ENCODE results near the gene CEP350.

The CEP350 gene

DNA sequence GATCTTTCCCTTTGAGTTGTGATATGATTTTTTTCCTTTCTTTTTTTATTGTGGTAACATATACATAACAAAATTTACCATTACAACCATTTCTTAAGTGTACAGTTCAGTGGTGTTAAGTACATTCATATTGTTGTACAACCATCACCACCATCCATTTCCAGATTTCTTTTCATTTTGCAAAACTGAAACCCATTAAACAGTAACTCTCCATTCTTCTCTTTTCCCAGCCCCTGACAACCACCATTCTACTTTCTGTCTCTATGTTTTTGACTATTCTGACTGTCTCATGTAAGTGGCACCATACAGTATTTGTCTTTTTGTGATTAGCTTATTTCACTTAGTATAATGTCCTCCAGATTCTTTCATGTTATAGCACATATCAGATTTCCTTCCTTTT, 30.3 kb downstream of the CEP350 start:
- TF ChIP-seq, protein P1, sequence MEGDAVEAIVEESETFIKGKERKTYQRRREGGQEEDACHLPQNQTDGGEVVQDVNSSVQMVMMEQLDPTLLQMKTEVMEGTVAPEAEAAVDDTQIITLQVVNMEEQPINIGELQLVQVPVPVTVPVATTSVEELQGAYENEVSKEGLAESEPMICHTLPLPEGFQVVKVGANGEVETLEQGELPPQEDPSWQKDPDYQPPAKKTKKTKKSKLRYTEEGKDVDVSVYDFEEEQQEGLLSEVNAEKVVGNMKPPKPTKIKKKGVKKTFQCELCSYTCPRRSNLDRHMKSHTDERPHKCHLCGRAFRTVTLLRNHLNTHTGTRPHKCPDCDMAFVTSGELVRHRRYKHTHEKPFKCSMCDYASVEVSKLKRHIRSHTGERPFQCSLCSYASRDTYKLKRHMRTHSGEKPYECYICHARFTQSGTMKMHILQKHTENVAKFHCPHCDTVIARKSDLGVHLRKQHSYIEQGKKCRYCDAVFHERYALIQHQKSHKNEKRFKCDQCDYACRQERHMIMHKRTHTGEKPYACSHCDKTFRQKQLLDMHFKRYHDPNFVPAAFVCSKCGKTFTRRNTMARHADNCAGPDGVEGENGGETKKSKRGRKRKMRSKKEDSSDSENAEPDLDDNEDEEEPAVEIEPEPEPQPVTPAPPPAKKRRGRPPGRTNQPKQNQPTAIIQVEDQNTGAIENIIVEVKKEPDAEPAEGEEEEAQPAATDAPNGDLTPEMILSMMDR (IDR thresholded peaks at IDR 0.05; ENCODE audit: low read depth, low read length, missing control alignments): no peak
- no peak overlapping the region for H3K4me3 ChIP-seq (ENCODE audit: low read depth, low read length)
- DNase-seq (ENCODE audit: low read depth): no peak
- in situ Hi-C loops (cut with HindIII; ENCODE audit: low sequenced_read_pairs): no loop called here

DNA sequence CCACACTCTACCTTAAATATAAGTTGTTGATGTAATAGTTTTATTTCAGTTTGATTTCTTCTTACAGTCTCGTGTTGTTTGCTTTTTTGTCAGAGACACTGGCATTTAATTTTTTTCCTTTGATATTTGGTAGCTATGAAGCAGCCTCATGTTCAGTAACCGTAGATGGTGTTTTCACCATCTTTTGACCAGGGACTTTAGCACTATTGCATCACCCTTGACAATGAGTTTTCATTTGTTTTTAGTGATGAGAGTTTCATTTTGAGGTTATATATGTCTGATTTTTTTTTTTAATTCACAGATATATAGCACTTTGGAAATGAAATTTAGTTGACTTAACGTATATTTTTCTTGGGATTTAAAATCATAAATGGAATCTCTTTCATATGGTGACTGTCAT, 36.2 kb downstream of the CEP350 start:
- TF ChIP-seq, protein P1 (IDR thresholded peaks at IDR 0.05; ENCODE audit: low read depth, low read length, missing control alignments): no peak
- no peak overlapping the region for H3K4me3 ChIP-seq (ENCODE audit: low read depth, low read length)
- in situ Hi-C loops (cut with HindIII; ENCODE audit: low sequenced_read_pairs): no loop called here
- DNase-seq (ENCODE audit: low read depth): no peak

DNA sequence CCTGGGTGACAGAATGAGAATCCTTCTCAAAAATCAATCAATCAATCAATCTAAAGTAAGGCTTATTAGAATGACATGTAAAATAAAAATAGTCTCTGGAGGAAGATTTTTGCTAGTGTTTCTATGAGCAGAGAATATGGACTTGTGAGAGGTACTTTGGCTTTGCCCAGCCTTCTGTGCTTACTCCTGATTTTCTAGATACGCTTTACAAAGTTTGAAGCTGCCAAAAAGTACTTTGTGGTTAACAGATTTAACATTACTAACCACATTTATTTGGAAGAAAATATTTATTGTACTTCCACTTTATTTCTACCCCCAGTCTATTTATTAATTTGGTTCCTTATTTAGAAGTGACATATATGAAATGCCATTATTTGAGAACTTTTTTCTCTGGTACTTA, 41.0 kb downstream of the CEP350 start:
- in situ Hi-C loops (cut with HindIII; ENCODE audit: low sequenced_read_pairs): no loop called here
- TF ChIP-seq, protein P1 (IDR thresholded peaks at IDR 0.05; ENCODE audit: low read depth, low read length, missing control alignments): no peak
- peak; percentile 13 for DNase-seq (ENCODE audit: low read depth)
- H3K4me3 ChIP-seq (ENCODE audit: low read depth, low read length): no peak overlapping the region

DNA sequence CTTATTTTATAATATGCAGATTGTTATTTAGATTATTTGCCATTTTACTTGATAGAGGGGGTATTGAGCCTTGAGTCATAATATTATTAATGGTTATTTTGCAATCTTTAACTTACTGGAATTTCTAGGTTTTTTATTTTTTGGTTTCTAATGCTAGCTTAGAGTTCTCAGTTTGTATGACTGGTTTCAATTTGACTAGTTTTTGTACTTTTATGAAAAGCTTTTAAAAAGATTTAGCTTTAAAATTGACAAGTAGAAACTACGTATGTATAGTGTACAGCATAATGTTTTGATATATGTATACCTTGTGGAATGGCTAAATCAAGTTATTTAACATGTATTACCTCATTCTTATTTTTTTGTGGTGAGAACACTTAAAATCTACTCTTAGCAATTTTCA, 41.5 kb downstream of the CEP350 start:
- H3K4me3 ChIP-seq (ENCODE audit: low read depth, low read length): no peak overlapping the region
- in situ Hi-C loops (cut with HindIII; ENCODE audit: low sequenced_read_pairs): no loop called here
- no peak for DNase-seq (ENCODE audit: low read depth)
- TF ChIP-seq, protein P1 (IDR thresholded peaks at IDR 0.05; ENCODE audit: low read depth, low read length, missing control alignments): no peak

DNA sequence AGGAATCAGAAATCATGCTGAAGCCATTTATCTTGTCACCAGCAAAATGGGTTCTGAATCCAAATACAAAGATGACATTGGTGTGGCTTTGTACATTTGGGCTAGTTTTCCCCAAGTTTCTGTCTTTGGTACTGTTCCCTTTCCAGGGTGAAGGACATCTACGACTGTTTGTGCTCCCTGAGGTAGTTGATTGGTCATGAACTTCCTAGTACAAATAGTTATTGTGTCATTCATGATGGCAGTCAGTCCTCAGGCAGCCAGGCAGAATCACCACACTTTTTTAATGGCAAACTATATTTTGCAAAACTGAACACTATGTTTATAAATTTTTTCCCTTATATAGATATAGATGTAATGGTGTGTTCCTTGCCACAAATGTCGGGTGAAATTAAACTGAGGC, 46.0 kb downstream of the CEP350 start:
- TF ChIP-seq, protein P1 (IDR thresholded peaks at IDR 0.05; ENCODE audit: low read depth, low read length, missing control alignments): no peak
- no peak overlapping the region for H3K4me3 ChIP-seq (ENCODE audit: low read depth, low read length)
- in situ Hi-C loops (cut with HindIII; ENCODE audit: low sequenced_read_pairs): no loop called here
- DNase-seq (ENCODE audit: low read depth): no peak

DNA sequence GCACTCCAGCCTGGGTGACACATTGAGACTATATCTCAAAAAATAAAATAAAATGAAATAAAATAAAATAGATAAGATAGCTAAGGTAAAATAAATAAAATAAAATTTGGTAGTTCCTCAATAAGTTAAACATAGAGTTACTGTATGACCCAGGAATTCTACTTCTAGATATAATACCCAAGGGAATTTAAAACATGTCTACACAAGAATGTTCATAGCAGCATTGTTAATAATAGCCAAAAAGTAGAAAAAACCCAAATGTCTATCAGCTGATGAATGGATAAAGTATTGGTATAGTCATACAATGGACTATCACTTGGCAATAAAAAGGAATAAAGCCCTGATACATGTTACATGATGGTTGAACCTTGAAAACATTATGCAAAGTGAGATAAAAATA, 47.8 kb downstream of the CEP350 start:
- no peak overlapping the region for H3K4me3 ChIP-seq (ENCODE audit: low read depth, low read length)
- TF ChIP-seq, protein P1 (IDR thresholded peaks at IDR 0.05; ENCODE audit: low read depth, low read length, missing control alignments): no peak
- in situ Hi-C loops (cut with HindIII; ENCODE audit: low sequenced_read_pairs): no loop called here
- DNase-seq (ENCODE audit: low read depth): no peak
